ENCODE data around the gene SYTL2.
"Not testable (repeated sequence)": the region's sequence is repeated elsewhere in the genome, so short reads cannot be mapped to it uniquely, and the experiment has no call there.

GRCh38 chr11:85840932-85841331 is 30.0 kb upstream of the SYTL2 start:
- TF ChIP-seq, protein P1, sequence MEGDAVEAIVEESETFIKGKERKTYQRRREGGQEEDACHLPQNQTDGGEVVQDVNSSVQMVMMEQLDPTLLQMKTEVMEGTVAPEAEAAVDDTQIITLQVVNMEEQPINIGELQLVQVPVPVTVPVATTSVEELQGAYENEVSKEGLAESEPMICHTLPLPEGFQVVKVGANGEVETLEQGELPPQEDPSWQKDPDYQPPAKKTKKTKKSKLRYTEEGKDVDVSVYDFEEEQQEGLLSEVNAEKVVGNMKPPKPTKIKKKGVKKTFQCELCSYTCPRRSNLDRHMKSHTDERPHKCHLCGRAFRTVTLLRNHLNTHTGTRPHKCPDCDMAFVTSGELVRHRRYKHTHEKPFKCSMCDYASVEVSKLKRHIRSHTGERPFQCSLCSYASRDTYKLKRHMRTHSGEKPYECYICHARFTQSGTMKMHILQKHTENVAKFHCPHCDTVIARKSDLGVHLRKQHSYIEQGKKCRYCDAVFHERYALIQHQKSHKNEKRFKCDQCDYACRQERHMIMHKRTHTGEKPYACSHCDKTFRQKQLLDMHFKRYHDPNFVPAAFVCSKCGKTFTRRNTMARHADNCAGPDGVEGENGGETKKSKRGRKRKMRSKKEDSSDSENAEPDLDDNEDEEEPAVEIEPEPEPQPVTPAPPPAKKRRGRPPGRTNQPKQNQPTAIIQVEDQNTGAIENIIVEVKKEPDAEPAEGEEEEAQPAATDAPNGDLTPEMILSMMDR (conservative IDR thresholded peaks at IDR 0.05 in 1 of 2, IDR thresholded peaks at IDR 0.05 in 1 of 2; ENCODE audit: low read depth in 1 of 2, low read length in 2 of 2): not testable (repeated sequence)
- not testable (repeated sequence) for TF ChIP-seq EZH2 (IDR thresholded peaks at IDR 0.05; ENCODE audit: low read length, missing control alignments)
